Measurements from ENCODE around the gene TMPRSS13.

DNA sequence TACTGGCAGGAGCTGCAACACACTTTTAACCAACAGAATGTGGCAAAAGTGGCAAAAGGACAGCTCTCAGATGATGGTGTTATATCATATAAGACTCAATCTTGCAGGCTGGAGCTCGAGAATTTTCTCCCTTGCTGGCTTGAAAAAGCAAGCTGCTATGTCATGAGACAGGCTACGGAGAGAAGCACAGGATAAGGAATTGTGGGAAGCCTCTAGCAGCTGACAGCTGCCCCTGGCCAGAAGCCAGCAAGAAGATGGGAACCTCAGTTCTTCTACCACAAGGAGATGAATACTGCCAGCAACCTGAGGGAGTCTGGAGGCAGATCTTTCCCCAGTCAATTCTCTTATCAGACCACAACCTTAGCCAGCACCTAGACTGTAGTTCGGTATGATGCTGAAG is 77.3 kb downstream of the TMPRSS13 start:
- TF ChIP-seq GATA3 (IDR thresholded peaks at IDR 0.05; ENCODE audit: low read depth, low read length) (no peak), GATA2 (IDR thresholded peaks at IDR 0.05; ENCODE audit: low read depth, low read length) (no peak)
